Panc1 (cell line): ENCODE measurements around the gene WDFY3.

Source experiments
- POLR2AphosphoS5 ChIP-seq: IDR thresholded peaks from 2 replicates; pipeline ENCODE4 v1.6.1; 2012; ENCODE audit warnings: mild to moderate bottlenecking, low read depth, low read length, moderate library complexity
- SIN3A ChIP-seq: IDR thresholded peaks from 2 replicates; pipeline ENCODE4 v1.6.1; 2012; ENCODE audit warnings: low read depth, mild to moderate bottlenecking, low read length, moderate library complexity, borderline replicate concordance; ENCODE audit not compliant: insufficient read depth
- TCF7L2 ChIP-seq: IDR thresholded peaks from 2 replicates; pipeline ENCODE4 v1.6.1; 2011; ENCODE audit warnings: mild to moderate bottlenecking, low read depth, low read length, inconsistent platforms
- TF ChIP-seq, protein P1 (sequence below): fragments of 450-650 bp; IDR thresholded peaks from 2 replicates; pipeline ENCODE4 v1.5.1; 2017; ENCODE audit warnings: mild to moderate bottlenecking
- TF ChIP-seq, protein P2 (sequence below), 2 experiments: IDR thresholded peaks; 2 replicates each; pipeline ENCODE4 v1.6.1; 2011 to 2012; ENCODE audit warnings: low read depth in 2 of 2, control low read depth in 1 of 2, low read length in 1 of 2, mild to moderate bottlenecking in 1 of 2, moderate library complexity in 1 of 2; ENCODE audit not compliant: insufficient read depth in 1 of 2

DNA sequence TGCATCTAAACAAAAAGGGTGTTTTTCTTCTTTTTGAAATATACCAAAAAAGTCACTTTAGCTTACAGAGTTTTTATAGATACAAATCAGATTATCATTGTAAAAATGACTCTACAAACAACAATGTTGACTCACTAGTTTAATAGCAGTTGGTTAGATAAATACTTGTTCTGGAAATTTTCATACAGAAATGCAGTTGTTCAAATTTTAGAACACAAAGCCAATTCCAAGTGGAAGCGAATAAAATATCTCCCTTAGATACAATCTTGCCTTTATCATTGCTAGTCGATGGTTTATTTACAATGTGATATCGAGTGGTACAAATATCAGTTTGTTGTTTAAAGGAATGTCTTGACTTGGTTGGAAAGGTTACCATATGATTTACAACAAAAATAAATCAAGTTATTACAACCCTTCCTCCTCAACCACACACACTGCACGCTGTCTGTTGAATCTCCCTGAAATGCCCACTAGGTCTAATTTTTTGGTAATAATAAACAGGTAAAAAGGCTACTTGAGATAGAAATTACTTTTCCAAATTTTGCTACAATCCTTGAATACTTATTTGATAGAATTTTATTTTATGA, 268.8 kb downstream of the WDFY3 start:
- TF ChIP-seq, protein P1, sequence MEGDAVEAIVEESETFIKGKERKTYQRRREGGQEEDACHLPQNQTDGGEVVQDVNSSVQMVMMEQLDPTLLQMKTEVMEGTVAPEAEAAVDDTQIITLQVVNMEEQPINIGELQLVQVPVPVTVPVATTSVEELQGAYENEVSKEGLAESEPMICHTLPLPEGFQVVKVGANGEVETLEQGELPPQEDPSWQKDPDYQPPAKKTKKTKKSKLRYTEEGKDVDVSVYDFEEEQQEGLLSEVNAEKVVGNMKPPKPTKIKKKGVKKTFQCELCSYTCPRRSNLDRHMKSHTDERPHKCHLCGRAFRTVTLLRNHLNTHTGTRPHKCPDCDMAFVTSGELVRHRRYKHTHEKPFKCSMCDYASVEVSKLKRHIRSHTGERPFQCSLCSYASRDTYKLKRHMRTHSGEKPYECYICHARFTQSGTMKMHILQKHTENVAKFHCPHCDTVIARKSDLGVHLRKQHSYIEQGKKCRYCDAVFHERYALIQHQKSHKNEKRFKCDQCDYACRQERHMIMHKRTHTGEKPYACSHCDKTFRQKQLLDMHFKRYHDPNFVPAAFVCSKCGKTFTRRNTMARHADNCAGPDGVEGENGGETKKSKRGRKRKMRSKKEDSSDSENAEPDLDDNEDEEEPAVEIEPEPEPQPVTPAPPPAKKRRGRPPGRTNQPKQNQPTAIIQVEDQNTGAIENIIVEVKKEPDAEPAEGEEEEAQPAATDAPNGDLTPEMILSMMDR = no peak
- TF ChIP-seq SIN3A (no peak), POLR2AphosphoS5 (no peak), TCF7L2 (peak; percentile 67)
- TF ChIP-seq, protein P2, sequence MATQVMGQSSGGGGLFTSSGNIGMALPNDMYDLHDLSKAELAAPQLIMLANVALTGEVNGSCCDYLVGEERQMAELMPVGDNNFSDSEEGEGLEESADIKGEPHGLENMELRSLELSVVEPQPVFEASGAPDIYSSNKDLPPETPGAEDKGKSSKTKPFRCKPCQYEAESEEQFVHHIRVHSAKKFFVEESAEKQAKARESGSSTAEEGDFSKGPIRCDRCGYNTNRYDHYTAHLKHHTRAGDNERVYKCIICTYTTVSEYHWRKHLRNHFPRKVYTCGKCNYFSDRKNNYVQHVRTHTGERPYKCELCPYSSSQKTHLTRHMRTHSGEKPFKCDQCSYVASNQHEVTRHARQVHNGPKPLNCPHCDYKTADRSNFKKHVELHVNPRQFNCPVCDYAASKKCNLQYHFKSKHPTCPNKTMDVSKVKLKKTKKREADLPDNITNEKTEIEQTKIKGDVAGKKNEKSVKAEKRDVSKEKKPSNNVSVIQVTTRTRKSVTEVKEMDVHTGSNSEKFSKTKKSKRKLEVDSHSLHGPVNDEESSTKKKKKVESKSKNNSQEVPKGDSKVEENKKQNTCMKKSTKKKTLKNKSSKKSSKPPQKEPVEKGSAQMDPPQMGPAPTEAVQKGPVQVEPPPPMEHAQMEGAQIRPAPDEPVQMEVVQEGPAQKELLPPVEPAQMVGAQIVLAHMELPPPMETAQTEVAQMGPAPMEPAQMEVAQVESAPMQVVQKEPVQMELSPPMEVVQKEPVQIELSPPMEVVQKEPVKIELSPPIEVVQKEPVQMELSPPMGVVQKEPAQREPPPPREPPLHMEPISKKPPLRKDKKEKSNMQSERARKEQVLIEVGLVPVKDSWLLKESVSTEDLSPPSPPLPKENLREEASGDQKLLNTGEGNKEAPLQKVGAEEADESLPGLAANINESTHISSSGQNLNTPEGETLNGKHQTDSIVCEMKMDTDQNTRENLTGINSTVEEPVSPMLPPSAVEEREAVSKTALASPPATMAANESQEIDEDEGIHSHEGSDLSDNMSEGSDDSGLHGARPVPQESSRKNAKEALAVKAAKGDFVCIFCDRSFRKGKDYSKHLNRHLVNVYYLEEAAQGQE (IDR thresholded peaks at IDR 0.05; ENCODE audit: insufficient read depth in 1 of 2, low read depth in 2 of 2, low read length in 1 of 2) = no peak
